OCI-LY1 (cell line): ENCODE results near the gene PRR16.

Experiments
- H2AFZ ChIP-seq: fragments of 200-600 bp; sonication (generic), shearing (Covaris generic); 2 replicates; pipeline ENCODE4 v1.6.0; 2014; ENCODE audit warnings: antibody characterized with exemption, mild to moderate bottlenecking, low read length
- H3F3A ChIP-seq: fragments of 200-600 bp; sonication (generic), shearing (Covaris generic); 2 replicates; pipeline ENCODE4 v1.6.0; 2014; ENCODE audit warnings: mild to moderate bottlenecking, antibody characterized with exemption, low read length, moderate library complexity; ENCODE audit not compliant: insufficient read depth
- H3K27ac ChIP-seq: fragments of 200-600 bp; sonication (generic); 2 replicates; pipeline ENCODE4 v1.5.1; 2014; ENCODE audit warnings: low read length, mixed run types, mild to moderate bottlenecking, low read depth; ENCODE audit not compliant: poor library complexity, severe bottlenecking
- H3K27me3 ChIP-seq: fragments of 200-600 bp; sonication (generic); 2 replicates; pipeline ENCODE4 v1.6.0; 2014; ENCODE audit warnings: antibody characterized with exemption, mild to moderate bottlenecking, low read length, moderate library complexity; ENCODE audit not compliant: insufficient read depth
- H3K36me3 ChIP-seq: fragments of 200-600 bp; sonication (generic); 2 replicates; pipeline ENCODE4 v1.6.1; 2014; ENCODE audit warnings: mild to moderate bottlenecking, antibody characterized with exemption, low read length, moderate library complexity, mixed read lengths; ENCODE audit not compliant: insufficient read depth
- H3K4me1 ChIP-seq: fragments of 200-600 bp; sonication (generic); 2 replicates; pipeline ENCODE4 v1.5.1; 2014; ENCODE audit warnings: mild to moderate bottlenecking, low read length, moderate library complexity; ENCODE audit not compliant: insufficient read depth, severe bottlenecking
- H3K4me2 ChIP-seq: fragments of 200-600 bp; sonication (generic), shearing (Covaris generic); 2 replicates; pipeline ENCODE4 v1.6.1; 2014; ENCODE audit warnings: low read length
- H3K4me3 ChIP-seq: fragments of 200-600 bp; sonication (generic); 2 replicates; pipeline ENCODE4 v1.5.1; 2014; ENCODE audit warnings: low read length, low read depth, mild to moderate bottlenecking, mixed read lengths; ENCODE audit not compliant: poor library complexity, severe bottlenecking
- H3K79me2 ChIP-seq: fragments of 200-600 bp; shearing (Covaris generic); 2 replicates; pipeline ENCODE4 v1.6.1; 2016; ENCODE audit warnings: mixed run types, low read length, mixed read lengths; ENCODE audit not compliant: insufficient read depth
- H3K9ac ChIP-seq: fragments of 200-600 bp; sonication (generic), shearing (Covaris generic); 2 replicates; pipeline ENCODE4 v1.6.1; 2014; ENCODE audit warnings: mild to moderate bottlenecking, low read length, mixed read lengths
- H3K9me2 ChIP-seq: fragments of 200-600 bp; sonication (generic), shearing (Covaris generic); 2 replicates; pipeline ENCODE4 v1.6.1; 2014; ENCODE audit warnings: low read depth, mild to moderate bottlenecking, low read length, mixed read lengths
- H3K9me3 ChIP-seq: fragments of 200-600 bp; shearing (Covaris generic); 2 replicates; pipeline ENCODE4 v1.6.1; 2014; ENCODE audit warnings: low read length, mixed read lengths
- H4K20me1 ChIP-seq: fragments of 200-600 bp; sonication (generic), shearing (Covaris generic); 2 replicates; pipeline ENCODE4 v1.6.0; 2016; ENCODE audit warnings: mild to moderate bottlenecking, low read length; ENCODE audit not compliant: insufficient read depth
- CTCF ChIP-seq: fragments of 200-600 bp; sonication (generic), shearing (Covaris generic); IDR thresholded peaks from 2 replicates; pipeline ENCODE4 v1.5.1; 2017; ENCODE audit warnings: mild to moderate bottlenecking, antibody characterized with exemption, low read length, moderate library complexity, mixed read lengths
- EZH2 ChIP-seq: fragments of 200-600 bp; sonication (generic), shearing (Covaris generic); IDR thresholded peaks from 2 replicates; pipeline ENCODE4 v1.8.0; 2017; ENCODE audit warnings: borderline replicate concordance, mixed run types, mild to moderate bottlenecking, antibody characterized with exemption, low read length, moderate library complexity, mixed read lengths

PRR16 gene

GRCh38 chr5:120463006-120463680 is 957 bp upstream of the PRR16 start:
- Histone ChIP-seq H3K27me3 (no peaks in the 10 kb centered on the region), H3K79me2 (no peaks in the 10 kb centered on the region), H3F3A (no peaks in the 10 kb centered on the region), H3K4me1 (peaks cover 13% of the 10 kb centered on the region), H3K4me3 (no peak overlapping the region), H4K20me1 (no peaks in the 10 kb centered on the region), H3K9me3 (no peaks in the 10 kb centered on the region), H3K4me2 (no peak overlapping the region; the same call in 1 of the 2 replicates), H3K9ac (no peak overlapping the region), H2AFZ (no peak overlapping the region), H3K27ac (no peak overlapping the region), H3K36me3 (no peaks in the 10 kb centered on the region), H3K9me2 (no peaks in the 10 kb centered on the region)
- TF ChIP-seq EZH2 (no peak), CTCF (no peak)

GRCh38 chr5:120464627-120465435 is 731 bp downstream of the PRR16 start:
- no peak overlapping the region for H3K27ac ChIP-seq
- no peaks in the 10 kb centered on the region for H3K79me2 ChIP-seq
- no peaks in the 10 kb centered on the region for H4K20me1 ChIP-seq
- H3K9me3 ChIP-seq = no peaks in the 10 kb centered on the region
- no peaks in the 10 kb centered on the region for H3K27me3 ChIP-seq
- no peaks in the 10 kb centered on the region for H3F3A ChIP-seq
- TF ChIP-seq EZH2 (no peak), CTCF (no peak)
- H3K9me2 ChIP-seq = no peaks in the 10 kb centered on the region
- no peak overlapping the region for H3K4me3 ChIP-seq
- H3K4me1 ChIP-seq = peaks cover 12% of the 10 kb centered on the region
- no peak overlapping the region for H3K4me2 ChIP-seq
- H3K36me3 ChIP-seq = no peaks in the 10 kb centered on the region
- no peak overlapping the region for H2AFZ ChIP-seq
- H3K9ac ChIP-seq = no peak overlapping the region

- H3K4me2 ChIP-seq = no peak overlapping the region
- TF ChIP-seq CTCF = no peak
- TF ChIP-seq EZH2 = no peak
- no peaks in the 10 kb centered on the region for H3K36me3 ChIP-seq
- no peaks in the 10 kb centered on the region for H3K79me2 ChIP-seq
- no peak overlapping the region for H3K27ac ChIP-seq
- no peak overlapping the region for H2AFZ ChIP-seq
- H3F3A ChIP-seq = no peaks in the 10 kb centered on the region
- H3K4me3 ChIP-seq = no peak overlapping the region
- H3K9me2 ChIP-seq = no peaks in the 10 kb centered on the region
- H3K4me1 ChIP-seq = peaks cover 12% of the 10 kb centered on the region
- no peaks in the 10 kb centered on the region for H3K9me3 ChIP-seq
- no peaks in the 10 kb centered on the region for H3K27me3 ChIP-seq
- no peaks in the 10 kb centered on the region for H4K20me1 ChIP-seq
- H3K9ac ChIP-seq = no peak overlapping the region
These were observed 1.4 kb downstream of the PRR16 start for GRCh38 chr5:120465436-120465961.
